Stimulated activated CD8-positive, alpha-beta memory T cell treated with anti-CD3 and anti-CD28 coated beads, Interleukin-7, amount 100 ng/mL, for 4 hours (primary cell): Measurements from ENCODE around the gene SENP7.
"Not testable (repeated sequence)": the region's sequence is repeated elsewhere in the genome, so short reads cannot be mapped to it uniquely, and the experiment has no call there.

Experiments
- DNase-seq, 2 donors: peaks; one replicate each; pipeline ENCODE4 v3.0.0-alpha.2; 2020; ENCODE audit warnings: low read depth in 2 of 2

SENP7 gene

GRCh38 chr3:101438641-101439040 is 74.4 kb downstream of the SENP7 start:
- not testable (repeated sequence) for DNase-seq

GRCh38 chr3:101433652-101434051 is 79.4 kb downstream of the SENP7 start:
- no peak for DNase-seq

- no peak for DNase-seq
These were observed 88.8 kb downstream of the SENP7 start for GRCh38 chr3:101423984-101424888.

- no peak for DNase-seq
These were observed 94.2 kb downstream of the SENP7 start for GRCh38 chr3:101418851-101419250.

- DNase-seq = no peak
These were observed 98.9 kb downstream of the SENP7 start for GRCh38 chr3:101414121-101414520.

- no peak for DNase-seq
These were observed 99.4 kb downstream of the SENP7 start for GRCh38 chr3:101413656-101414055.

GRCh38 chr3:101391413-101391950 is 121.5 kb downstream of the SENP7 start:
- DNase-seq = no peak

GRCh38 chr3:101388706-101389105 is 124.3 kb downstream of the SENP7 start:
- DNase-seq = no peak

GRCh38 chr3:101387351-101387750 is 125.7 kb downstream of the SENP7 start:
- DNase-seq = no peak

GRCh38 chr3:101384426-101384825 is 128.6 kb downstream of the SENP7 start:
- no peak for DNase-seq

GRCh38 chr3:101383656-101384055 is 129.4 kb downstream of the SENP7 start:
- no peak for DNase-seq

- no peak for DNase-seq
These were observed 129.8 kb downstream of the SENP7 start for GRCh38 chr3:101383156-101383575.

GRCh38 chr3:101381809-101382208 is 131.2 kb downstream of the SENP7 start:
- DNase-seq = no peak

- no peak for DNase-seq
These were observed 133.2 kb downstream of the SENP7 start for GRCh38 chr3:101379658-101380376.

- DNase-seq = no peak
These were observed 135.2 kb downstream of the SENP7 start for GRCh38 chr3:101377796-101378195.

- DNase-seq = no peak
These were observed 135.8 kb downstream of the SENP7 start for GRCh38 chr3:101377209-101377608.

- no peak for DNase-seq
These were observed 137.4 kb downstream of the SENP7 start for GRCh38 chr3:101375586-101375985.

- no peak for DNase-seq
These were observed 150.6 kb downstream of the SENP7 start for GRCh38 chr3:101362406-101362805.

- no peak for DNase-seq
These were observed 161.2 kb downstream of the SENP7 start for GRCh38 chr3:101351829-101352228.

GRCh38 chr3:101340591-101340990 is 172.4 kb downstream of the SENP7 start:
- no peak for DNase-seq

GRCh38 chr3:101333883-101334282 is 179.1 kb downstream of the SENP7 start:
- no peak for DNase-seq

- DNase-seq = no peak
These were observed 183.9 kb downstream of the SENP7 start for GRCh38 chr3:101329016-101329673.
